ENCODE results near the gene AKAP6.
"Not testable (repeated sequence)": the region's sequence is repeated elsewhere in the genome, so short reads cannot be mapped to it uniquely, and the experiment has no call there.

AKAP6 gene

GRCh38 chr14:32443890-32444661, 115.0 kb downstream of the AKAP6 start:
- no peak for DNase-seq (ENCODE audit: low read depth)

- DNase-seq (ENCODE audit: low read depth), result no peak
Measured at GRCh38 chr14:32447371-32447770, 118.3 kb downstream of the AKAP6 start.

DNA sequence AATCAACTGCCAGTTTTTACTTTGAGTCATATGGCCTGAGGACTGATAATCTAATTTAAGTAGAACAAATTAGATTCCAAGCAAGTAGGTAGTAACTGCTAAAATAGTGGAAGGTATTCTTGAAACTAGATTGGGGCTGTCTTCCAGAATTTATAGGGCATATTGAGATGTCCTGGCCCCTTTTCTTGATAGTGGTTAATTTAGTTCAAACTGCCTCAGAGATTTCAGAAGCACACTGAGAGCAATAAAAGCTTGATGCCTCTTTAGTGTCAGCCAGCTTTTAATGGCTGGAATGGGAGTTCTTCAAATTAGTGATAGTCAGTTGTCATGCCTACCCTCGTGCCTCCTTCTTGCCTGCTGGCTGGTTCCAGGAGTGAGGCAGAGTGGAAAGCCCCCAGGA, 120.5 kb downstream of the AKAP6 start:
- no peak for DNase-seq (ENCODE audit: low read depth)

DNA sequence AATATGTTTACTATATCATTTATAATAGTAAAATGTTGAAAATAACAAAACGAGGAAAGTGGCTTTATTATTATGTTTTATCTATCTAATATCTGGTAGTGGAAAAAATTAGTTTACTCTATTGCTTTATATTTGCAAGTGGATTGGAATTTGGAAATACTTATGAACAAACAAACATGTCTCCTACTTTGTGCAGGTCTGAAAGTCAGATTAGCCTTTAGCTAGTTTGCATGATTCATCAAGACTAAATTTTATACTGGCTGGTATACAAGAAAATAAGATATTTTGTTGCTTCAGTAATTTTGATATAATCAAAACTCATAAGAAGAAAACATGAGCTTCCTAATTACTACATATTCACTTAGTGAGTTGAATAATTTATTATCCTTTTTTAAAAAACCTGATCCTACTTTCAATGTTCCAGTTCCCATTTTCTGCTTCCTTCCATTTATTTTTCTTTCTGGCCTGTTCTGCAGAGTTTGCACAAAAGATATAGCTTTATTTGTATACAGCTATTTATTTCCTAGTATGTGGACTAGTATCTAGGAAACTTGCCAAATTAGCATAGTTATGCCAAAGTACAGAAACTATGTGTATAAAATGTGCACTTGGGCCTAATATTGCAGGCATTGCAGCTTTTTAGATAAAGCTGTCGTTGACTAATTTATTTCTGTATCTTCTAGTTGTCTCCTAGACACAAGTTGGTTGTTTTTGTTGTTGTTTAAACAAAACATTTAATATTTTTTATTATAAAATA, 122.0 kb downstream of the AKAP6 start:
- no peak for DNase-seq (ENCODE audit: low read depth)

DNA sequence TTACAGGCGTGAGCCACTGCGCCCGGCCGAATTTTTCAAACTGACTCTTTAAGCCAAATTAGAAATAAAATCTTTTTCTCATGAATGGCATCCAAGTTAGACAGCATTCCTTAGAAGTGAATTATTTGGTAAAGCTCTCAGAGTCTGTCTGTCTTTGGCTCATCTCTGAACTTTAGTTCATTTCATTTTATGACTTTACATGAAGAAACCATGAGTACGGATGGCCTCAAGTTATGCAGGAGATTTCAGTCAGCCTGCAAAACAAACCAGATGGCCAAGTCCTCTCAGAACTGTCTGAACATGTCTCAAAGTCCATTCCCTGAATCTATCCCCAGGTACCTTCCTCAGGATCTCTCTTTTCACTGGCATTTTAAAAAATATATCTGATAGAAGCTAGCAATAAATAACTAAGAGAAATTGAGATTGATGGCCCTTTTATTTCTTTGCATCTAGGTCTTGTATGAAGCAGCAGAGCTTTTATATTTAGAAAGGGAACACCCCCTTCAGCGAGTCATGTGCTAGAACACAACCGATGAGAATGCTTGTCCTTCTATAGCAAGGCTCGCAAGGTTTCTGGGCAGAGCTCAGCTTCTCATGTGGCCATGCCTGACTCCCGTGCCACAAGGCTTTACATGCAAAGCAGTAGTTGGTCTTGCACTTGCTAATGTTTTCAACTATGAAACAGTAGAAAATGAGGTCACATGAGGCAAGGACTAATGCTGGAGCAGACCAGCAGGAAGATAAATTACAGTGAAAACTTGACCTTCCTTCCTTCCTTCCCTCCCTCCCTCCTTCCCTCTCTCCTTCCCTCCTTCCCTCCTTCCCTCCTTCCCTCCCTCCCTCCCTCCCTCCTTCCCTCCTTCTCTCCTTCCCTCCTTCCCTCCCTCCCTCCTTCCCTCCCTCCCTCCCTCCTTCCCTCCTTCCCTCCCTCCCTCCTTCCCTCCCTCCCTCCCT, 125.0 kb downstream of the AKAP6 start:
- DNase-seq (ENCODE audit: low read depth), result no peak

DNA sequence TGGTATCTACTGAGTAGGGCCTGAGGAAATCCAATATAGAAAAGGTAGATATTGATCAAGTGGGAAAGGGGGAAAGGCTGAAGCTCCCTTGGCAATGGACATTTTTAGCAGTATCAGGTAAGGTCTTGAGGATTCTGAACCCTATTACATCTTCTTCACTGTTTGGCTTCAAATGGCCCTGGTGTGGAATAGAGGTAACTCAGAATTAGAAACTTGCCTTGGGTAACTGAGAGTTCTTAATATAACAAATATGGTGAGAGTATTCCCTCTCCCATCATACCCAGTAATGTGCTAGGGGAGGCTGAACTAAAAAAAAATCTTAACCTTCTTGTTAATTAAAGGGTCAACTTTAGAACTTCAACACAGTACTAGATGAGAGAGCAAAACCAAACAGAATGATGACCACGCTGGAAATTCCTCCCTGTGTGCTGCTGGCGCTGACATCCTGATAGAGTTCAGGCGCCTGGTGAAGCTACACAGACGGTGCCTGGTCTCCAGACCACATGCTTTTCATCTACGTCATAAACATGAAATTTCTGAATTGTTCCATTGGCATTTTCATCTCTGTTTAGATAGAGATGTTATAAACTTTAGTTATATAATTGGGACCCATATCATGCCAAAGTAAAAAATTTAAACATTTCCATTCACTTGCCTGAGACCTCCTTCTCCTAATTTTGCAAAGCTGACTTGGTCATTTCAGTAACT, 128.3 kb downstream of the AKAP6 start:
- DNase-seq (ENCODE audit: low read depth), result no peak

GRCh38 chr14:32458720-32459119, 129.6 kb downstream of the AKAP6 start:
- no peak for DNase-seq (ENCODE audit: low read depth)

DNA sequence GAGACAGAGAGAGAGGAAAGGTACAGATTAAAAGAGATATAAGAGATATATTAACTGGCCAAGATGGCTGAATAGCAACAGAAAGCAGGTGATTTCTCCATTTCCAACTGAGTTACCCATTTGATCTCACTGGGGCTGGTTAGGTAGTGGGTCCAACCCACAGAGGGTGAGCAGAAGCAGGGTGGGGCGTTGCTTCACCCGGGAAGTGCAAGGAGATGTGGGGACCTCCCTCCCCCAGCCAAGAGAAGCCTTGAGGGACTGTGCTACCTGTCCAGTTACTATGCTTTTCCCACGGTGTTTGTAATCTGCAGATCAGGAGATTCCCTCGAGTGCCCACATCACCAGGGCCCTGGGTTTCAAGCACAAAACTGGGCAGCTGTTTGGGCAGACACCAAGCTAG, 131.2 kb downstream of the AKAP6 start:
- no peak for DNase-seq (ENCODE audit: low read depth)

GRCh38 chr14:32462553-32462952, 133.5 kb downstream of the AKAP6 start:
- DNase-seq (ENCODE audit: low read depth), result not testable (repeated sequence)

DNA sequence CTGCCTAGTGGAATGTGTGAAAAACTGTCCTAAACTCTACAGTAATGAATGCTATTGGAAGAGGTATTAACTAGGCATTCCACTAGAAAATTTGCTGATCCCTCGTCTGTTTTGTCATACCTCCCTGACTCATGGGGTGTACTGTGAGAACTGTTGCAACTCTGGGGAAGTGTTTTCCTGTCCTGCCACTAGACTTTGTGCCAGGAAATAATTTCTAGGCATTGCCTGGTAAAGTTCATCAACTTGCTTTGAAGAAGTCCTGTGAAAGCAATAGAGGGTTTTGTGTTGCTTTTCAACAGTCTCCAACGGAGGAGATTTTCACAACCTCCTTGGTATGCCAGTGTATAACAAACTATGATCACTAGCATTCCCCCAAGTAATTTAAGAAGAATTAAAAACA, 139.9 kb downstream of the AKAP6 start:
- no peak for DNase-seq (ENCODE audit: low read depth)

- no peak for DNase-seq (ENCODE audit: low read depth)
Measured at GRCh38 chr14:32469388-32470160, 140.5 kb downstream of the AKAP6 start.

DNA sequence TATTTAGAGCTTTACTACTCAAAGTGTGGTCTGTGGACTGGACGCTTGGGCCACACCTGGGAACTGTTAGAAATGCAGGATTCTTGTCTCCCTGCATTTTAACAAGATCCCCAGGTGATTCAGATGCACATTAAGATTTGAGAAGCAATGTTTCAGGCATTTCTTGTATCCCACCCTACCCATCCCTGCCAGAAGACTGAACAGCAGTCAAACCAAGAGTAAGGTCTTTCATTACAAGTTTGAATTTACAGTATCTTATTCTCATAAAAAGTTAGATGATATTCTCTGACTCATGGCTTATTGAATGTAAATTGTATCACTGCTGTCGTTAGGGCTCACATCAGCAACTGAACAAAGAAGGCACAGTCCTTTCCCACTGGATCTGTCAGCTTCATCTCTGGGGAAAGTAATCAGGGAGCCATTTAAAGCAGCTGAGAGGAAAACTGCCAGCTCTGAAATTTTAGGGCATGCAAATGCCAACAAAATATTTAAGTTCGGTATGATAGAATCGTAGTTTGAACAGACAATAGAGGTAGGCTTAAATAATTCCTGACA, 141.1 kb downstream of the AKAP6 start:
- DNase-seq (ENCODE audit: low read depth), result no peak

DNA sequence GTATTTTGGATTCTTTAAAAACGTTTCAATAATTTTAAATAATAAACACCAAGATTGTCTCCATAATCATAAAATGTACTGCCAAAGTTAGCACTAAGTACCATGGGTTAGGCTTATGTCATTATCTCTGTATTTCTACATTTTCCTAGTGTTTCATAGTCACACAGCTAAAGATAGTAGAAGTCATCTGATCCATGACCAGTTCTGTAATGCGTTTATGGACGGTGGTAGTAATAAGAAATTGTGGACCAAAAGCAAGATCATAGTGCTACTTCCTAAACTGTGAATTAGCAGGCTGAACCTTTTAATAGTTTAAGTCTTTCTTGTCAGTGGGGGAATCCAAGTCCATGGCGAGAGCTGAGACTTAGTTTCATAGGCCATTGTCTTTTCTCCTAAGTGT, 142.1 kb downstream of the AKAP6 start:
- no peak for DNase-seq (ENCODE audit: low read depth)

DNA sequence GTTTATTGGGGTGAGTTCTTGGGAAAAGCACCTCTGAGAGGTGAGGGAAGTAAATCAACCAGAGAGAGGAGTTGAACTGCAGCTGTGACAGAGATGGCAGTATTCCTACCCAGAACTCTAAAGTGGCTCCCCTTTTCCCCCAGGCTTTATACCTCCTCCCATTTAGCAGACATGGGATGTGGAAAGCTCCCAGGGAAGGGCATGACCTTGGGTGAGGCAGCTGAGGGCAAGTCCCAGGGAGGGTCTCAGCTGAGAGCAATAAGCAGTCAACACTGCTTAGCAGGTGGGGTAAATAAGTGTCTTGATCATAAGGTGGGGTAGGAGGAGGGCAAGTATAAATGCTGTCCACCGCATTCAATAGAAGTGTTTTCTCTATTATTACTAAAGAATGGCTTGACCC, 143.0 kb downstream of the AKAP6 start:
- no peak for DNase-seq (ENCODE audit: low read depth)

DNA sequence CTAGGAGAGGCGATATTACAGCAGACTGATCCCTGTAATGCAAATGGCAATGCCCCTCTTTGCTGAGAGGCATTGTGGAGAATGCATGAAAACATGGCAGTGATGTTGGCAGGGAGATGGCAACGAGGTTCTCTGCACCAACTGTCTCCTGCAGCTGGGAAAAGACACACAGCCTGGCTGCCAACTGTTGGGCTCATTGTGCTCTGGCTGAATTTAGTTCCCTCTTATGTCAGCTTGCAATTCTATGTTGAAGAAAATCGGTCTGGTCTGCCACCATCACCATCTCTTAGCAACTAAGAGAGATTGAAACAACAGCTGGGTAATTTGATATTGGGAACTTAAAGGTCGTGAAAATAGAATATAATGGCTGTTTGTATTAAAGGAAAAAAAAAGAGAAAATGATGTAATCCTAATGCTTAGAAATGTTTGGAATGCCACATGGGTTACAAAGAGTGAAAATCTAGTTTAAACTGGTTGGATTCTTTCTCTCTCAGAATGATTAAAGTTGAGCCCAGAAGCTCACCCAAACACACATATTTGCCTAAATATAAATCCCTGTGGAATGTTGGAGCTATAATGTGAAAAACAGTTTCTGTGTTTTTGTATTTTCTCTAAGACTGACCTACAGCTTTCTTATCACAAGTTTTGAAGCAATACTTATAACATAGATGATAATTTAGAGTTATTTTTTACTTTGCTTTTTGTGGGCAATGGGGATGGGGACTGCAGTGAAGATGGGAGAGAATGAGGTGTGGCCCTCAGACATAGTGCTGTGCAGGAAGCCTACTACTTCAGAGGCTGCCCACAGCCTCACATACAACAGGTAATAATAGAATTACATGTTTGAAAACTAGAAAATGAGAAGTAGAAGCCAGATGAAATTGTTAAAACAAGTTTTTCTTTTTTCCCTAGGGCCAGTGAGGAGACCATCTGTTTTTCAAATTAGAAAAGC, 143.7 kb downstream of the AKAP6 start:
- no peak for DNase-seq (ENCODE audit: low read depth)

DNA sequence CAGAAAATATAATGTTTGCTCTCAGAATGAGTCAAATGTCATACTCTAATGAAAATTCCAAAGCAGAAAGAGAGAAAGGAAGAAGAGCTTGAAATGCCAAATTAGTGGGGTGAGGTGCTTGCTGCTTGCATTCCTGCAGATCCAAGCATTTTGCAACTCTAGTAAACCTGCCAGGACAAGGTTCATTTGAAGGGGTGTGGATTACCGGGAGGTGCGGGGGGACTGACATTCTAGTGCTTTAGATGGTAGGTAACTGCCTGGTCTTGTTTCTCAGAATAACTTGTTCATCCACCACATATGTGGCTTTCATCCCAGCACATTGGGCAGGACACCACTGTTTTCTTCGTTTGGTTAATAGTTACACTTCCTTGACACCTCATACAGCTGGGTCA, 144.4 kb downstream of the AKAP6 start:
- no peak for DNase-seq (ENCODE audit: low read depth)

GRCh38 chr14:32474478-32475195, 145.5 kb downstream of the AKAP6 start:
- DNase-seq (ENCODE audit: low read depth), result no peak

- no peak for DNase-seq (ENCODE audit: low read depth)
Measured at GRCh38 chr14:32476532-32476931, 147.4 kb downstream of the AKAP6 start.

DNA sequence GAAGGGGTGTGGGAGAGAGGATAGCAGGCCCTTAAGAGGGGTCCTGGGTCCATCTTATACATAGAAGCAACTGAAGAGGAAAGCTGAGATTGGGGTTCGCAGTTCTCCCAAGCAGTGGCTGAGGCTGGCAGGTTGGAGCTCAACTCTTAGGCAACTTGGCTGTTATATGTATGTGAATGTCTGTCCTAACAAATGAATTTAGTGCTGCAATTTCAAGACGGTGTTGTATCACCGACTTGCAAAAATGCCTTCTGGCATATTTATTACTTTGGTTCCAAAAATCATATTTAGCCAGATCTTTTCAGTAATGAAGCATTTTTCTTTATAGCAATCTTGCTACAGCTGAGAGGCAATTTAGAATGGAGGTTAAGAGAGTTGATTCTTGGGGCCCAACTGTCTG, 148.3 kb downstream of the AKAP6 start:
- no peak for DNase-seq (ENCODE audit: low read depth)
